ENCODE results near the gene LDHD.

LDHD gene

GRCh38 chr16:75071621-75072020 is 45.0 kb downstream of the LDHD start:
- peaks cover 29% of the 10 kb centered on the region for H3K4me1 Mint-ChIP-seq
- H3K4me3 Mint-ChIP-seq = no peak overlapping the region
- no peaks in the 10 kb centered on the region for H3K36me3 Mint-ChIP-seq (ENCODE audit: low read depth)
- no peaks in the 10 kb centered on the region for H3K9me3 Mint-ChIP-seq
- DNase-seq (no peak), ATAC-seq (no peak)
- no peaks in the 10 kb centered on the region for H3K27me3 Mint-ChIP-seq
- H3K27ac Mint-ChIP-seq = no peak overlapping the region

GRCh38 chr16:75070012-75070841 is 46.4 kb downstream of the LDHD start:
- no peak for ATAC-seq
- Mint-ChIP-seq H3K36me3 (ENCODE audit: low read depth) (no peaks in the 10 kb centered on the region), H3K27me3 (peaks cover 7% of the 10 kb centered on the region), H3K27ac (no peak overlapping the region), H3K4me1 (peaks cover 22% of the 10 kb centered on the region), H3K9me3 (no peaks in the 10 kb centered on the region), H3K4me3 (no peak overlapping the region)
- no peak for DNase-seq

GRCh38 chr16:75068085-75069031 is 48.2 kb downstream of the LDHD start:
- Mint-ChIP-seq H3K27me3 (peaks cover 10% of the 10 kb centered on the region), H3K4me3 (no peak overlapping the region), H3K9me3 (no peaks in the 10 kb centered on the region), H3K27ac (no peak overlapping the region), H3K4me1 (peaks cover 26% of the 10 kb centered on the region), H3K36me3 (ENCODE audit: low read depth) (no peaks in the 10 kb centered on the region)
- ATAC-seq (no peak), DNase-seq (no peak)

DNA sequence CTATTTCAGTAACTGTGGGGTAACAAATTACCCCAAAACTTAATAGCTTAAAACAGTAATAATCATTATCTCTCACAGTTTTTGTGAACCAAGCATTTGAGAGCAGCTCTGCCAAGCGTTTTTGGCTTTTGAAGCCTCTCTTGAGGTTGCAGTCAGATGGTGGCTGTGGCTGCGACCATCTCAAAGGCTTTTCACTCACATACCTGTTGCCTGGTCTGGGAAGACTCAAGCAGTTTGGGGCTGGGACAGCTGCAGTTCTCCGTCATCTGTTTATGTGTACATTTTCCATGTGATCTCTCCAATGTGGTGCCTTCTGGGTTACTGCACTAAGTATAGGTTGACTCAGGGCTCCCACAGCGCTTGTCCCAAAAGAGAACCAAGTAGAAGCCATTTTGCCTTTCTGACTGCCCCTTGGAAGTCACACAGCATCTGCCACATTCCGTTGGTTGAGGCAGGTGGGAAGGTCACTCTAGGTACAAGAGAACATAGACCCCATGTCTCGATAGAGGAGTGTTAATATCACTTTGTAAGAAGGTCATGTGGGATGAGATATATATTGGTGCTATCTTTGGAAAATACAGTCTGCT is 49.6 kb downstream of the LDHD start:
- Mint-ChIP-seq H3K4me1 (peaks cover 32% of the 10 kb centered on the region), H3K9me3 (no peaks in the 10 kb centered on the region), H3K4me3 (no peak overlapping the region), H3K27me3 (peaks cover 10% of the 10 kb centered on the region), H3K27ac (no peak overlapping the region), H3K36me3 (ENCODE audit: low read depth) (no peaks in the 10 kb centered on the region)
- DNase-seq (no peak), ATAC-seq (no peak)

DNA sequence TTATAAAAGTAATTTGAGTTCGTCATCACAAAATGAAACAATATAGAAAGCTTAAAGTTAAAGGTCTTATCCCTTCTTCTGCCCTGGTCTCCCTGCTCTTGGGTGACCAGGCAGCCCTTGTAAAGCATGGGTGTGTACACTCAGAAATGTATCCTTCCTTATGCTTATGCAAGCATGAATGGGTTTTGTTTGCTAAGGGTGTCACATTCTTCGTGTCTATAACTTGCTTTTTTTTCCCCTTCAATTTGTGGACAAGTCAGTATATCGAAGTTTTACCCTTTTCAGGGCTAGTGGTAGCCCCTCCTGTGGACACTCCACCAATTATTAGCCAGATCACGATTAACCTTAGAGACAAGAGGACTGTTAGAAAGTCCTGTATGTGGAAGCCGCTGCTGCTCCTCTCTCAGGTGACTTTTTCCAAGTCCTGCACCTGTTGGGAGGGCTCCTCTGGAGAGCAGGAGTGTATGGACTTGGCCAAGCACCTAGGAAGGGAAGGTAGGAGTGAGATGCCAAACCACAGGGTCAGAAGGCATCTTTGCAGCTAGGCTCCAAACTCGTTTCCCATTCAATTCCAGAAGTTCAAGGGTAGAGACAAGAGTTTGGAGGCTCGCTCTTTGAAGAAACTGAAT is 50.9 kb downstream of the LDHD start:
- Mint-ChIP-seq H3K27me3 (peaks cover 10% of the 10 kb centered on the region), H3K4me1 (peaks cover 32% of the 10 kb centered on the region), H3K27ac (no peak overlapping the region), H3K9me3 (no peaks in the 10 kb centered on the region), H3K36me3 (ENCODE audit: low read depth) (no peaks in the 10 kb centered on the region), H3K4me3 (no peak overlapping the region)
- no peak for ATAC-seq
- no peak for DNase-seq

GRCh38 chr16:75065149-75065505 is 51.5 kb downstream of the LDHD start:
- peak; percentile 57 for ATAC-seq
- no peak overlapping the region for H3K4me3 Mint-ChIP-seq
- DNase-seq = peak; percentile 23
- no peaks in the 10 kb centered on the region for H3K9me3 Mint-ChIP-seq
- H3K36me3 Mint-ChIP-seq (ENCODE audit: low read depth) = no peaks in the 10 kb centered on the region
- H3K4me1 Mint-ChIP-seq = peaks cover 32% of the 10 kb centered on the region
- H3K27ac Mint-ChIP-seq = no peak overlapping the region
- peaks cover 10% of the 10 kb centered on the region for H3K27me3 Mint-ChIP-seq

- H3K27me3 Mint-ChIP-seq = peaks cover 12% of the 10 kb centered on the region
- H3K27ac Mint-ChIP-seq = no peak overlapping the region
- H3K9me3 Mint-ChIP-seq = no peaks in the 10 kb centered on the region
- H3K4me1 Mint-ChIP-seq = peaks cover 32% of the 10 kb centered on the region
- peak; percentile 57 for ATAC-seq
- peak; percentile 15 for DNase-seq
- H3K4me3 Mint-ChIP-seq = no peak overlapping the region
- H3K36me3 Mint-ChIP-seq (ENCODE audit: low read depth) = no peaks in the 10 kb centered on the region
These were observed 52.0 kb downstream of the LDHD start for GRCh38 chr16:75064403-75065148.

GRCh38 chr16:75063549-75064088 is 53.0 kb downstream of the LDHD start:
- H3K36me3 Mint-ChIP-seq (ENCODE audit: low read depth) = no peaks in the 10 kb centered on the region
- no peak overlapping the region for H3K4me3 Mint-ChIP-seq
- H3K27ac Mint-ChIP-seq = no peak overlapping the region
- DNase-seq (no peak), ATAC-seq (no peak)
- H3K4me1 Mint-ChIP-seq = peaks cover 32% of the 10 kb centered on the region
- no peaks in the 10 kb centered on the region for H3K9me3 Mint-ChIP-seq
- peaks cover 13% of the 10 kb centered on the region for H3K27me3 Mint-ChIP-seq

DNA sequence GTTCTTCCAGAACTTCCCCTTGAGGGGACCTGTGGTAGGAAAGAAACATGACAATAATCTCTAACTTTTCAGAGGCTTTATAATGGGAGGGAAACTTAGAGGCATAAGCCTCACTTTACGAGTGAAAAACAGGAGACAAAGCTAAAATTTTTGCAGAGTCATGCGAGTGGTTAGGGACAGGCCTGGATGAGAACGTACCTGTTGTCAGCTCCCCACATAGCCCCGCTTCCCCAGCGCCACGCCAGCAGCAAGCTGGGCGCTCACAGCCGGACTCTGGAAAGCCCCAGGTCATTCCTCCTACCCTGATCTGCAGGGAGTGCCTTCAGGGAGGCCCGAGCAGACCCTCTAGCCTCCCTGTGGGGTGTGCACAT is 53.6 kb downstream of the LDHD start:
- DNase-seq = no peak
- no peaks in the 10 kb centered on the region for H3K9me3 Mint-ChIP-seq
- H3K4me1 Mint-ChIP-seq = peaks cover 32% of the 10 kb centered on the region
- H3K4me3 Mint-ChIP-seq = peak overlapping the region; percentile 2
- H3K36me3 Mint-ChIP-seq (ENCODE audit: low read depth) = no peaks in the 10 kb centered on the region
- ATAC-seq = no peak
- H3K27ac Mint-ChIP-seq = no peak overlapping the region
- peaks cover 13% of the 10 kb centered on the region for H3K27me3 Mint-ChIP-seq

- peak overlapping the region; percentile 2 for H3K4me3 Mint-ChIP-seq
- H3K4me1 Mint-ChIP-seq = peaks cover 32% of the 10 kb centered on the region
- DNase-seq (no peak), ATAC-seq (no peak)
- no peak overlapping the region for H3K27ac Mint-ChIP-seq
- H3K9me3 Mint-ChIP-seq = no peaks in the 10 kb centered on the region
- H3K36me3 Mint-ChIP-seq (ENCODE audit: low read depth) = no peaks in the 10 kb centered on the region
- H3K27me3 Mint-ChIP-seq = peaks cover 13% of the 10 kb centered on the region
These were observed 54.2 kb downstream of the LDHD start for GRCh38 chr16:75062135-75062975.
